IMR-90 (cell line): Measurements from ENCODE around the gene EMC9.

Experiments used
- BHLHE40 ChIP-seq: fragments of 150-350 bp; IDR thresholded peaks from 2 replicates; pipeline ENCODE4 v1.6.1; 2016; ENCODE audit warnings: mild to moderate bottlenecking, low read depth, low read length
- CEBPB ChIP-seq: IDR thresholded peaks from 2 replicates; pipeline ENCODE4 v1.6.1; 2012; ENCODE audit warnings: low read depth, low read length, improper control_type of control experiment
- CHD1 ChIP-seq: IDR thresholded peaks from 2 replicates; pipeline ENCODE4 v1.6.1; 2012; ENCODE audit warnings: low read depth, low read length, improper control_type of control experiment
- MAZ ChIP-seq: IDR thresholded peaks from 2 replicates; pipeline ENCODE4 v1.6.1; 2012; ENCODE audit warnings: low read depth, mild to moderate bottlenecking, low read length, improper control_type of control experiment, moderate library complexity, borderline replicate concordance
- NFE2L2 ChIP-seq: fragments of 150-350 bp; IDR thresholded peaks from 2 replicates; pipeline ENCODE4 v1.6.1; 2016; ENCODE audit warnings: low read depth, mild to moderate bottlenecking, low read length
- POLR2A ChIP-seq: IDR thresholded peaks from 2 replicates; pipeline ENCODE4 v1.6.1; 2012; ENCODE audit warnings: mild to moderate bottlenecking, low read depth, low read length
- RAD21 ChIP-seq: IDR thresholded peaks from 2 replicates; pipeline ENCODE4 v1.6.1; 2012; ENCODE audit warnings: low read length, improper control_type of control experiment
- RFX5 ChIP-seq: IDR thresholded peaks from 2 replicates; pipeline ENCODE4 v1.8.0; 2012; ENCODE audit warnings: low read depth, mild to moderate bottlenecking, low read length, moderate library complexity
- TF ChIP-seq, protein P1 (sequence below): conservative IDR thresholded peaks from 2 replicates; pipeline ENCODE4 v1.5.1; 2012; ENCODE audit warnings: mild to moderate bottlenecking, low read depth, low read length, improper control_type of control experiment
- TF ChIP-seq, protein P2 (sequence below): fragments of 150-350 bp; IDR thresholded peaks from 2 replicates; pipeline ENCODE4 v1.6.1; 2017; ENCODE audit warnings: mild to moderate bottlenecking, antibody characterized with exemption, low read length, low read depth

DNA sequence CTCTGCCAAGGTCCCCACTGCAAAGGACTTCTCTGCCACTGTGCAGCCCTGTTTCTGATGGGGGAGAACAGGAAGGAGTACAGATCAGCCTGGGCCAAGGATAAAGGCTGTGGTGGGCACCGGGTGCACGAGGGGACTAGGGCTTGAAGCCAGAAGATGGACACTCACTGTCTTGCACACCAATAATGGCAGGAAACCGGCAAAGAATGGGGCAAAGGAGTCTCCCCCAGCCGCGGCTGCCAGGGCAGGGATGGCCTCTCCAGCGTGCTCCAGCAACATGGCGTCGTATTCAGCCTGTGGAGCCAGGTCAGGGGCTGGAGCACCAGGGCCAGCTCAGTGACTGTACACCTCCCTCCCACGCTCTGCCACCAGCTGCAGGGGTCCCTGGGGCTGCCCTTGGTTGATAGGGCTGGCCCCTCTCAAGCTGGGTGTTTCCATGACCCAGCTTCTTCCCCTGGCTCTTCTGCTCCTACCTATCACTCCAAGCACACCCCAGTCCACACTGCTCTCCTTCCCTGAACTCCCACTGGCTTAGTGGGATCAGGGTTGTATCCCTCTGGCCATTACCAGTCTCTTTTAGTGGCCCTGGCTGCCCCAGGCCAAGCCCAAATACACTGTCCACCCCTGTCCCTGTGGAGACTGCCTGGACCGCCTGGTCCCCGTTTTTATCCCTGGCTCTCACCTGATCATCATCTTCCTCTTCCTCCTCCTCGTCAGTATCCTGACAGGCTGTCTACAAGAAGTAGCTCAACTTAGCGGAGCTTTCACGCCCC lies 40.9 kb upstream of the EMC9 start:
- TF ChIP-seq, protein P1, sequence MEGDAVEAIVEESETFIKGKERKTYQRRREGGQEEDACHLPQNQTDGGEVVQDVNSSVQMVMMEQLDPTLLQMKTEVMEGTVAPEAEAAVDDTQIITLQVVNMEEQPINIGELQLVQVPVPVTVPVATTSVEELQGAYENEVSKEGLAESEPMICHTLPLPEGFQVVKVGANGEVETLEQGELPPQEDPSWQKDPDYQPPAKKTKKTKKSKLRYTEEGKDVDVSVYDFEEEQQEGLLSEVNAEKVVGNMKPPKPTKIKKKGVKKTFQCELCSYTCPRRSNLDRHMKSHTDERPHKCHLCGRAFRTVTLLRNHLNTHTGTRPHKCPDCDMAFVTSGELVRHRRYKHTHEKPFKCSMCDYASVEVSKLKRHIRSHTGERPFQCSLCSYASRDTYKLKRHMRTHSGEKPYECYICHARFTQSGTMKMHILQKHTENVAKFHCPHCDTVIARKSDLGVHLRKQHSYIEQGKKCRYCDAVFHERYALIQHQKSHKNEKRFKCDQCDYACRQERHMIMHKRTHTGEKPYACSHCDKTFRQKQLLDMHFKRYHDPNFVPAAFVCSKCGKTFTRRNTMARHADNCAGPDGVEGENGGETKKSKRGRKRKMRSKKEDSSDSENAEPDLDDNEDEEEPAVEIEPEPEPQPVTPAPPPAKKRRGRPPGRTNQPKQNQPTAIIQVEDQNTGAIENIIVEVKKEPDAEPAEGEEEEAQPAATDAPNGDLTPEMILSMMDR, result no peak
- TF ChIP-seq POLR2A (no peak), RFX5 (no peak), RAD21 (no peak), CEBPB (no peak), CHD1 (no peak), MAZ (no peak), NFE2L2 (no peak), BHLHE40 (no peak)
- TF ChIP-seq, protein P2, sequence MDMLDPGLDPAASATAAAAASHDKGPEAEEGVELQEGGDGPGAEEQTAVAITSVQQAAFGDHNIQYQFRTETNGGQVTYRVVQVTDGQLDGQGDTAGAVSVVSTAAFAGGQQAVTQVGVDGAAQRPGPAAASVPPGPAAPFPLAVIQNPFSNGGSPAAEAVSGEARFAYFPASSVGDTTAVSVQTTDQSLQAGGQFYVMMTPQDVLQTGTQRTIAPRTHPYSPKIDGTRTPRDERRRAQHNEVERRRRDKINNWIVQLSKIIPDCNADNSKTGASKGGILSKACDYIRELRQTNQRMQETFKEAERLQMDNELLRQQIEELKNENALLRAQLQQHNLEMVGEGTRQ, result no peak
